GM18498 (cell line): ENCODE measurements around the gene TNFRSF12A.

Experiments
- ATAC-seq: cut with Tn5 transposase; IDR thresholded peaks from one replicate; pipeline ENCODE4 v1.9.1; 2021; ENCODE audit warnings: mild to moderate bottlenecking, moderate library complexity; ENCODE audit not compliant: unreplicated experiment

The TNFRSF12A gene

GRCh38 chr16:3010510-3010909 is 9.7 kb upstream of the TNFRSF12A start:
- ATAC-seq = no peak

GRCh38 chr16:3012246-3012645 is 7.9 kb upstream of the TNFRSF12A start:
- no peak for ATAC-seq

- no peak for ATAC-seq
Observed at GRCh38 chr16:3012828-3013420, 7.2 kb upstream of the TNFRSF12A start, which contains the start of gene CLDN9. Gene CLDN9, plus strand, starts transcription at chr16:3012923. Its CDS starts 440 bp downstream, at chr16:3013363.

- no peak for ATAC-seq
Observed at GRCh38 chr16:3013491-3013951, 6.6 kb upstream of the TNFRSF12A start.

GRCh38 chr16:3013998-3014690 is 6.0 kb upstream of the TNFRSF12A start:
- no peak for ATAC-seq

- ATAC-seq = no peak
Observed at GRCh38 chr16:3014971-3015370, 5.2 kb upstream of the TNFRSF12A start.

- ATAC-seq = no peak
Observed at GRCh38 chr16:3015865-3016521, 4.2 kb upstream of the TNFRSF12A start.

GRCh38 chr16:3017344-3017743 is 2.8 kb upstream of the TNFRSF12A start:
- ATAC-seq = no peak

GRCh38 chr16:3017794-3018506 is 2.2 kb upstream of the TNFRSF12A start, which contains the start of gene CLDN6:
Gene CLDN6, minus strand, starts transcription at chr16:3018183. Its CDS starts 2,162 bp downstream, at chr16:3016021.
- no peak for ATAC-seq

- no peak for ATAC-seq
Observed at GRCh38 chr16:3019594-3020246, 448 bp upstream of the TNFRSF12A start.

- no peak for ATAC-seq
Observed at GRCh38 chr16:3020604-3021448, 658 bp downstream of the TNFRSF12A start.

GRCh38 chr16:3021449-3022207 is 1.5 kb downstream of the TNFRSF12A start:
- ATAC-seq = no peak

- no peak for ATAC-seq
Observed at GRCh38 chr16:3022208-3022683, 2.1 kb downstream of the TNFRSF12A start.

GRCh38 chr16:3022684-3023414 is 2.7 kb downstream of the TNFRSF12A start:
- ATAC-seq = no peak

GRCh38 chr16:3023415-3023668 is 3.2 kb downstream of the TNFRSF12A start:
- peak; percentile 1 for ATAC-seq

- ATAC-seq = peak; percentile 79
Observed at GRCh38 chr16:3023669-3024478, 3.7 kb downstream of the TNFRSF12A start, which contains the start of the genes HCFC1R1 and THOC6. Gene HCFC1R1, minus strand, starts transcription at chr16:3023942. Its CDS starts 1 bp downstream, at chr16:3023941. Gene THOC6, plus strand, starts transcription at chr16:3024035. Its CDS starts 292 bp downstream, at chr16:3024327.
